Muscle layer of colon (tissue), 2 donors: Measurements from ENCODE around the gene TGFA.

ENCODE experiments used
- H3K27ac ChIP-seq: one replicate; pipeline ENCODE4 v1.7.0; 2013; ENCODE audit warnings: low read depth, mild to moderate bottlenecking, low read length, moderate library complexity
- H3K27me3 ChIP-seq, 2 donors: one replicate each; pipeline ENCODE4 v1.7.0; 2013; ENCODE audit warnings: low read length in 2 of 2, mild to moderate bottlenecking in 2 of 2; ENCODE audit not compliant: insufficient read depth in 2 of 2, control insufficient read depth in 1 of 2
- H3K36me3 ChIP-seq: one replicate; pipeline ENCODE4 v1.7.0; 2013; ENCODE audit warnings: mild to moderate bottlenecking, low read length; ENCODE audit not compliant: insufficient read depth
- H3K4me1 ChIP-seq: one replicate; pipeline ENCODE4 v1.7.0; 2013; ENCODE audit warnings: mild to moderate bottlenecking, low read length; ENCODE audit not compliant: insufficient read depth
- H3K4me3 ChIP-seq, 2 donors: one replicate each; pipeline ENCODE4 v1.7.0; 2013; ENCODE audit warnings: low read length in 2 of 2, low read depth in 1 of 2, mild to moderate bottlenecking in 1 of 2, moderate library complexity in 1 of 2
- H3K9ac ChIP-seq: one replicate; pipeline ENCODE4 v1.7.0; 2013; ENCODE audit warnings: low read length
- H3K9me3 ChIP-seq: one replicate; pipeline ENCODE4 v1.7.0; 2013; ENCODE audit warnings: mild to moderate bottlenecking, low read length
- donor health status: abdominal sarcoma.
- donor health status: Adenocarcinoma of cecum.

TGFA gene

DNA sequence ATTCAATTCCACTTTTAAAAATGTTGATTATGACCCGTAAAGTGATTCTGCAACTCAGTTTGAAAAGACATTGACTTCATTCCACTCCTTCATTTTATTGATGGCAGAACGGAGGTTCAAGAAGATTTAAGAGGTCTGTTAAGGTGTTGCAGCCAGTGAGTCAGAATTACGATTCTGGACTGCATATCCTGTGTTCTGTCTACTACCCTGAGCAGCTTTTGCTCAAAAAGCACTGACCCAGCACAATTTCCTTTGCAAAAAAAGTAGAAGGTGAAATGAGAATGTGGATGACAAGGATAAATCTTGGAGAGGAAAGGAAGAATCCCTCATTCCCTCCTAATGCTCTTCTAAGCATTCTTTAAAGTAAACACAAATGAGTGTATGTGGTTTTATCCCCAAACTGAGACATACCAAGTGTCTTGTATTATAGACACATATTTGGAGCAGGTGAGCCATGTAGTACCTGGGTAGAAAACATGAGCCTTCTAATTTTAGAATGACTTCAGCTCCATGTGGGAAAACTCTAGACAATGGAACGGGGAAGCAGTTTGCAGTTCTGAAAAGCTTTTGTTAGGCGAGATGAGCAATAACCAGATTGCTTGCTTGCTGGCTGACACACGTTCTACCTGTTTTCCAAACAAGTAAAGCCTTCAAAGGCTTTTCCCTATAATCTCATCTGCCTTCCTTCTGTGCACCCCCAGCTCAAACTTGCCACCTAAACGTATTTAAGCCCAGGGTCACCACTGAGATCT lies 44.7 kb downstream of the TGFA start:
- no peak overlapping the region for H3K4me3 ChIP-seq

DNA sequence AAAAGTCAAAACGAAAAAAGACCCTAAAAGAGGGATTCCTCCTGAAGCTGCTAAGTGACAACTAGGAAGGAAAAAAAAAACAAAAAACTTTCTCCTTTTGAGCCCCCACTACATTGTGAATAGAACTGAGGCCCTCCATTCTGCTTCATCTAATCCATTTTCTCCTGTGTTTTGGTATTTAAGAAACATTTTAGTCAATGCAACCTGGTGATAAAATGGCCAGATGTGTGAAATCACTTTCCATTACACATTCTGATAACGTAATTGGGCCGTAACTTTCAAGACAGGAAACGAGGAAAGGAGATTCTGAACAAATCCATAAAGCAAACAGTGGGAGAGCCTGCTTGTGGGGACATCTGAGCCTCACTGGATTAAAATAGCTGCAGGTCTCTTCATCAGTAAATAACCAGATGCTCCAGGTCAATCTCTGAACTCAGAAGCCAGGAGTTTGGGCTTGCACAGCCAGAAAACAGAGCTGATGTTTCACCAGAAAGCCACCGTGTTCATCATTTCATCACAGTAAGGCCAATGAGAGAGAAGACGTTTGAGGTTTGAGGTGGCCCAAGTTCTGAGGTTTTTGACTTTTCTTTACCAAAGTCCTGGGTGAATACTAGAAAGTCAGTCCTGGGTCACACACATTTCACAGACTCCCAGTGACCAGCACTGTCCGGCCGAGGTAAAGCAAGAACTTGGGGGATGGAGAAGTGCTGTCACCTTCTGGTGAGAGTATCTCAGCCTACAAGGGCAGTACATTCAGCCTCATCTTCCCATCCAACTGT lies 47.8 kb downstream of the TGFA start:
- Histone ChIP-seq H3K4me1 (no peaks in the 10 kb centered on the region), H3K9me3 (no peaks in the 10 kb centered on the region), H3K9ac (no peak overlapping the region), H3K27ac (no peak overlapping the region), H3K4me3 (no peak overlapping the region), H3K27me3 (no peaks in the 10 kb centered on the region), H3K36me3 (no peaks in the 10 kb centered on the region)

More for the DNA sequence above, 44.7 kb downstream of the TGFA start:
- H3K9me3 ChIP-seq: no peaks in the 10 kb centered on the region
- no peak overlapping the region for H3K9ac ChIP-seq
- H3K27me3 ChIP-seq: no peaks in the 10 kb centered on the region
- H3K4me1 ChIP-seq: no peaks in the 10 kb centered on the region
- H3K36me3 ChIP-seq: no peaks in the 10 kb centered on the region
- H3K27ac ChIP-seq: no peak overlapping the region

DNA sequence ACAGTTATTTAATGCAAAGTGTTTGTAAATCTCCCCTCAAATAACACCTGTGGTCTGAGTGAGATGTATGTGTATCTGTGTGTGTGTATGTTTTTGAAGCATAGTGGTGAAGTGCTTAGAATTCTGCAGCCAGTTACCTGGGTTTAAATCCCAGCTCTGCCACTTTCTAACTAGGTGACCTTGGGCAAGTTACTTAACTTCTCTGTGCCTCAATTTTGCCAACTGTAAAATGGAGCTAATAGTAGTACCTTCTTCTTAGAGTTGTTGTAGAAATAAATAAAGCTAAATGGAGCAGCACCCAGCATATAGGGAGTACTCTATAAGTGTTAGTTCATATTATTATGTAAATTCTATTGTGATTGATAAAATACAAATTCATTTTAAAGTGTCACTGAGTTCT lies 48.9 kb downstream of the TGFA start:
- H3K27me3 ChIP-seq: no peaks in the 10 kb centered on the region
- H3K9ac ChIP-seq: no peak overlapping the region
- no peaks in the 10 kb centered on the region for H3K4me1 ChIP-seq
- H3K4me3 ChIP-seq: no peak overlapping the region
- H3K36me3 ChIP-seq: no peaks in the 10 kb centered on the region
- H3K9me3 ChIP-seq: no peaks in the 10 kb centered on the region
- H3K27ac ChIP-seq: no peak overlapping the region

DNA sequence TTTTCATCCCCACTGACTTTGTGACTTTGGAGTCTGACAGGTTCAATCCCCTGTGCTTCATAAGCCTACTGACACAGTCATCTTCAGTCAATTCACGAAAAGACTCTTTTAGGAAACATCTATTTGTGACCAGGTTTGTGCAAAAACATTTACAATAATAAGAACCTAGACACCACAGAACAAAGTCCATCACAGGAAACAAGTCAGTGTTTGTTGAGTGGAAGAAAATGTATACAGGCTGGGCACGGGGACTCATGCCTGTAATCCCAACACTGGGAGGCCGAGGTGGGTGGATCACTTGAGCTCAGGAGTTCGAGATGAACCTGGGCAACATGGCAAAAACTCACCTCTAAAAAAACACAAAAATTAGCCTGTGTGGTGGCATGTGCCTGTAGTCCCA lies 49.7 kb downstream of the TGFA start:
- H3K27ac ChIP-seq: no peak overlapping the region
- no peak overlapping the region for H3K4me3 ChIP-seq
- no peak overlapping the region for H3K9ac ChIP-seq
- no peaks in the 10 kb centered on the region for H3K27me3 ChIP-seq
- no peaks in the 10 kb centered on the region for H3K36me3 ChIP-seq
- no peaks in the 10 kb centered on the region for H3K9me3 ChIP-seq
- no peaks in the 10 kb centered on the region for H3K4me1 ChIP-seq

DNA sequence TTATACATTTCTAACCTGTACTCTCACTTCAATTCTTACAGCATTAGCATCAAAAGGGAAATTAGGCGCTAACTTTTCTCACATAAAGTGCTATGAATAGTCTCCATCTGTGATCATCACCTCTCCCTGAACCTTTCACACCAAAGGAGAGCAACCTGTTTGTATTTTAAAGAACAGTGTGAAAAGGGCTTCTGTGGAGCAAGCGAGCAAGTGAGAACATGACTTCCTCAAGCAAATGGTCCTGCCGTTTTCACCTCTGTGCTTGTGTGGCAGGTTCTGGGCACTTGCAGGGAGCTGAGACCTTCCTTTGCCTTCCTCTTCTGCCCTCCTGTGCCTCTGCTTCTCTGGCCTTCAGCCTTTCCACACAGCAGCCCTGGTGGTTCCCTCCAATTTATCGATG lies 51.9 kb downstream of the TGFA start:
- Histone ChIP-seq H3K36me3 (no peaks in the 10 kb centered on the region), H3K9me3 (no peaks in the 10 kb centered on the region), H3K4me3 (no peak overlapping the region), H3K27ac (no peak overlapping the region), H3K27me3 (no peaks in the 10 kb centered on the region), H3K4me1 (no peaks in the 10 kb centered on the region), H3K9ac (no peak overlapping the region)

DNA sequence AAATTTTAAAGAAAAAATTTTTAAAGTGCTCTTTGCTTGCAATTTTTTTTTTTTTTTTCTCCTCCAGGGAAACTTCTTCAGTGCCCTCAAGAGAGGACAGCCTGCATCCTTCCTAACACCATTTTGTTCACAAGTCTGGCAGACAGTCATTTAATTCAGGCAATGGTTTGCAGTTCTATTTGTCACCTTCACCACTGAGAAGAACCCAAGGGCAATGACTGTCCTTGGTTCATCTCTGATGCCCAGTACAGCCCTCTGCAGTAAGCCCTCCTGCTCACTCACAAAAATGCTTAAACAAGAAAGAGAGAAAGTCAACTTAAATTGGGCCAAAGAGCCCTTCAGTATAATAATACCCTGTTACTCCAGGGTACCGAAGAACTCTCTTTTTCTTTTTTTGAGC lies 52.4 kb downstream of the TGFA start:
- Histone ChIP-seq H3K27ac (no peak overlapping the region), H3K4me3 (no peak overlapping the region), H3K9ac (no peak overlapping the region), H3K27me3 (no peaks in the 10 kb centered on the region), H3K4me1 (no peaks in the 10 kb centered on the region), H3K9me3 (no peaks in the 10 kb centered on the region), H3K36me3 (no peaks in the 10 kb centered on the region)

DNA sequence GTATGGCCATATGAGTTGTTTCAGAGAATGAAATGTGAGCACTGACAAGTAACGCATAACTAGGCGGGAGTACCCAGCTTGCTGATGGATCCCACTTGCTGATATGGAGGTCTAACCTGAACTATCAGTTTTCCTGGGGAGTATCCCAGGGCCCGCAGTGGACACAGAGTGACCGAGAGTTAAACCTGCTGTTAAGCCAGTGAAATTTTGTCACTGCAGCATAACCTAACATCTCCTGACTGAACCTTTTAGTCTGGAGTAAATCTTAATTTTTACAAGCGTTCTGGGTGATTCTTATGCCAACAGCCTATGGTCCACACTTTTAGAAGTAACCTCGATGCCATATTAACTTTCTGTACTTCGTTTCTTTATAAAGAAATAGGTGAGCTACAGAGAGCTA lies 54.4 kb downstream of the TGFA start:
- Histone ChIP-seq H3K27me3 (no peaks in the 10 kb centered on the region), H3K4me3 (no peak overlapping the region), H3K27ac (no peak overlapping the region), H3K4me1 (no peaks in the 10 kb centered on the region), H3K36me3 (no peaks in the 10 kb centered on the region), H3K9me3 (no peaks in the 10 kb centered on the region), H3K9ac (no peak overlapping the region)

DNA sequence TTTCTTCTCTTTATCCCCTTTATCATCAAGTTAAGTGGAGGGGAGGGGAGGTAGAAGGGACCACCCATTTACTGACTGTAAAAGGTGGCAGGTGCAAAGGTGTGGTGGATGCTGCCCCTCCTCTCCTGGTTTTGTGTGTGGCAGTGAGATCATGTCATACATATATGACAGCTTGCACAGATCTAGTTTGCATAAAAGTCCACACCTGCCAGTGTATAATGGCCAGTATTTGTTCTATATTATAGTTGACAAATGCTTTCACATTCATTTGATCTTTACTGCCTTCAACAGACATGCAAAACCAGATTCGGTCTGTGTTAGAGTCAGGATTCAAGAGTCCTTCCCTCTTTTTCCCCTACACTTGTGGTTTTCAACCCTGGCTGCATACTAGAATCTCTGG lies 55.1 kb downstream of the TGFA start:
- no peaks in the 10 kb centered on the region for H3K9me3 ChIP-seq
- no peaks in the 10 kb centered on the region for H3K27me3 ChIP-seq
- H3K9ac ChIP-seq: no peak overlapping the region
- no peak overlapping the region for H3K4me3 ChIP-seq
- no peaks in the 10 kb centered on the region for H3K36me3 ChIP-seq
- no peak overlapping the region for H3K27ac ChIP-seq
- no peaks in the 10 kb centered on the region for H3K4me1 ChIP-seq

DNA sequence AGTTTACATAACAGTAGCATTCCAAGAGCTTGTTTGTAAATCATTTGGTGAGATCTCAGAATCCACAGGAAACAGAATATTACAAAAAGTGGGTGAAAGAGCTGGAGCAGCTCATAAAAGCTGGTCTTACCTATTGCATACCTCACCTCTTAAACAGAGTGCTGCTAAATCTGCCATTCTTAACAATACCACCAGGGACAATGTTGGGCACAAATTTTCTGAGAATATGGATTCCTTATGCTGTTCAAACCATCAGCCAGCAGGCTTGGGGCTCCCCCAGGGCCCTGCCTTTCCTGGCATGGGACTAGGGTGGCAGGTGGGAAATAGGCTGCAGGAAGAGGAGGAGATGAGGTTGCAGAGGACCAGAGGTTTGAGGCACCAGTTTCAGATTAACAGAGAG lies 55.6 kb downstream of the TGFA start:
- no peak overlapping the region for H3K27ac ChIP-seq
- H3K9me3 ChIP-seq: no peaks in the 10 kb centered on the region
- no peaks in the 10 kb centered on the region for H3K27me3 ChIP-seq
- no peak overlapping the region for H3K4me3 ChIP-seq
- H3K9ac ChIP-seq: no peak overlapping the region
- no peaks in the 10 kb centered on the region for H3K36me3 ChIP-seq
- H3K4me1 ChIP-seq: no peaks in the 10 kb centered on the region

DNA sequence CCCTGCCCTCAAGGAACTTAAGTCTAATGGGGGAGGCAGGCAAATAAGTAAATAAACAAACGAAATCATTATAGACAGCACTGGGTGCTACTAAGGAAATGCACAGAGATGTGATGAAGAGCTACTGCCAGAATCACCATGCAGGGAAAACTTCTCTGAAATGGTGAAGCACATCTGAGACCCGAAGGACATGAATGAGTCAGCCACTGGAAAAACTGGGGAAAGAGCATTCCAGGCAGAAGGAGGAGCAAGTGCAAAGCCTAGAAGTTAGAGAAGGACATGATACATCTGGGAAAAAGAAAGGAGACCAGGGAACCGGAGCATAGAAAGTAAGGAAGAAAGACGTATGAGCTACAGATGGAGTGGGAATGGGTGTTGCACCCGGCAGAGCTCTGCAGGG lies 56.8 kb downstream of the TGFA start:
- Histone ChIP-seq H3K9me3 (no peaks in the 10 kb centered on the region), H3K4me3 (no peak overlapping the region), H3K36me3 (no peaks in the 10 kb centered on the region), H3K27ac (no peak overlapping the region), H3K27me3 (no peaks in the 10 kb centered on the region), H3K9ac (no peak overlapping the region), H3K4me1 (no peaks in the 10 kb centered on the region)

DNA sequence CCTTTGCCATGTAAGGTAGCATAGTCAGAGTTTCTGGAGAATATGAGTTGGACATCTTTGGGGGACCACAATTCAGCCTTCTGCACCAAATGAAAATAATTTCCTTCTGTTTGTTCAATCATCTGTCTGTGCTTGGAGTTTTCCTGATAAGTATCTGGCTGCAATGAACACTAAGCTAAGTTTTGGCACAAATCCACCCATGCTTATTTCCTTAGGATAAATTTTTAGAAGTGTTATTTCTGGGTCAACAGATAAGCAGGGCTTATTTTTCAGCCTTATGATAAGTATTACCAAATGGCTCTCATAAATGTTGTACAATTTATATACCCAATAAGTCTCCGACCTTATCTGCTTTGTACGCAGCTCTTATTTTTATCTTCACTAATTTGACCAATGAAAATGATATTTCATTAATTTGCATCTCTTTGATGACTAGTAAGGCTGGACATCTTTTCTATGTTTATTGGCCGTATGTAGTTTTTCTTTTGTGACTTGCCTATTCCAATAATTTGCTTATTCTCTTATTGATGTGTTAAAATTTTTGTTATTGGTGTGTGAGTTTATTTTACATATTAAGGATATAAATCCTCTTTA lies 59.2 kb downstream of the TGFA start:
- H3K27me3 ChIP-seq: no peaks in the 10 kb centered on the region
- no peaks in the 10 kb centered on the region for H3K36me3 ChIP-seq
- no peak overlapping the region for H3K4me3 ChIP-seq

More for the DNA sequence above, 59.2 kb downstream of the TGFA start:
- Histone ChIP-seq H3K4me1 (no peaks in the 10 kb centered on the region), H3K9me3 (no peaks in the 10 kb centered on the region), H3K9ac (no peak overlapping the region), H3K27ac (no peak overlapping the region)
